SKM-1 treated with dmso at 0.1 percent for 144 hours (cell line): ENCODE results near the gene NR1I3.
A peak's percentile ranks its signal among the peaks of the same experiment; 100 is the strongest.
"Not testable (repeated sequence)": the region's sequence is repeated elsewhere in the genome, so short reads cannot be mapped to it uniquely, and the experiment has no call there.

ENCODE experiments used
- DNase-seq: peaks from one replicate; lab custom pipeline; 2025; ENCODE audit not compliant: unreplicated experiment; lab: John Stamatoyannopoulos, UW

Gene NR1I3

GRCh38 chr1:161251579-161251978 is 13.6 kb upstream of the NR1I3 start:
- no peak for DNase-seq

GRCh38 chr1:161250829-161251228 is 12.8 kb upstream of the NR1I3 start:
- no peak for DNase-seq

GRCh38 chr1:161250100-161250499 is 12.1 kb upstream of the NR1I3 start:
- DNase-seq: not testable (repeated sequence)

- DNase-seq: no peak
Measured at GRCh38 chr1:161244888-161245287, 6.9 kb upstream of the NR1I3 start.

- peak; percentile 75 for DNase-seq
Measured at GRCh38 chr1:161242313-161242712, 4.3 kb upstream of the NR1I3 start.

GRCh38 chr1:161241682-161242081 is 3.7 kb upstream of the NR1I3 start:
- peak; percentile 39 for DNase-seq

- DNase-seq: no peak
Measured at GRCh38 chr1:161235957-161236775, 1.8 kb downstream of the NR1I3 start.

- DNase-seq: no peak
Measured at GRCh38 chr1:161233102-161233501, 4.9 kb downstream of the NR1I3 start.

- DNase-seq: no peak
Measured at GRCh38 chr1:161230762-161231161, 7.2 kb downstream of the NR1I3 start.

GRCh38 chr1:161229896-161230295 is 8.1 kb downstream of the NR1I3 start:
- DNase-seq: peak; percentile 7

GRCh38 chr1:161228032-161228431 is 10.0 kb downstream of the NR1I3 start:
- DNase-seq: no peak

- peak; percentile 96 for DNase-seq
Measured at GRCh38 chr1:161227196-161227871, 10.7 kb downstream of the NR1I3 start.

- no peak for DNase-seq
Measured at GRCh38 chr1:161226759-161227158, 11.2 kb downstream of the NR1I3 start.

GRCh38 chr1:161226320-161226711 is 11.7 kb downstream of the NR1I3 start:
- DNase-seq: no peak

GRCh38 chr1:161225534-161226319 is 12.3 kb downstream of the NR1I3 start, which contains the start of gene TOMM40L:
Gene TOMM40L (plus strand): TSS chr1:161226060. CDS start chr1:161226490, 430 bp downstream.
- DNase-seq: peak; percentile 100

- no peak for DNase-seq
Measured at GRCh38 chr1:161225178-161225533, 12.8 kb downstream of the NR1I3 start.

- DNase-seq: not testable (repeated sequence)
Measured at GRCh38 chr1:161224695-161225087, 13.3 kb downstream of the NR1I3 start.

- DNase-seq: no peak
Measured at GRCh38 chr1:161223805-161224694, 14.0 kb downstream of the NR1I3 start.

- no peak for DNase-seq
Measured at GRCh38 chr1:161222175-161223019, 15.6 kb downstream of the NR1I3 start.

- no peak for DNase-seq
Measured at GRCh38 chr1:161220002-161220401, 18.0 kb downstream of the NR1I3 start.
